Measurements from ENCODE around the gene CCDC12.

- TF ChIP-seq CTCF (conservative IDR thresholded peaks at IDR 0.05 in 1 of 2, IDR thresholded peaks at IDR 0.05 in 1 of 2; ENCODE audit: extremely low read depth in 1 of 2, insufficient read depth in 1 of 2, low read depth in 1 of 2, low read length in 2 of 2) (no peak), EZH2 (IDR thresholded peaks at IDR 0.05; ENCODE audit: borderline replicate concordance, low read length) (no peak)
Observed at GRCh38 chr3:46955801-46956259, 20.7 kb downstream of the CCDC12 start.

Measured in mammary epithelial cell (primary cell).